Suppressor macrophage (primary cell): ENCODE measurements around the gene POU2AF1.
"Not testable (repeated sequence)": the region's sequence is repeated elsewhere in the genome, so short reads cannot be mapped to it uniquely, and the experiment has no call there.

Experiments
- DNase-seq, 4 experiments: peaks; one replicate each; pipeline ENCODE4 v3.0.0-alpha.2; 2020 to 2022

The POU2AF1 gene

DNA sequence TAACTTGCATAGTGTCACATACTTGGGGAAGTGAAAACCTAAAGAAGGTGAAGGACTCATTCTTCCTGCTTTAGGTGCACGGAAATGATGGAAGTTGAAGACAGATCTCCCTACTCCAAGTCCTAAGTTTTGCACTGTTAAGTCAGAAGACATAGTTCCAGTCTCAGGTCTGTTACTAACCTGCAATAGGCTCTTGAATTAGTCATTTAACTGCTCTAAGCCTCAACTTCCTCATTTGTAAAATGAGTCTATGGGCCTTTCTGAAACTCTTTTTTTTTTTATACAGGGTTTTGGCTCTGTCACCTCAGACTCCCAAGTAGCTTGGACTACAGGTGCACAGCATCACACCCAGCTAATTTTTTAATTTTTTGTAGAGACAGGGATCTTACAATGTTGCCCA is 30.8 kb upstream of the POU2AF1 start:
- peak in 3 of 4 experiments; percentile 6 to 54 (median 46) for DNase-seq

GRCh38 chr11:111408789-111409727 is 30.0 kb upstream of the POU2AF1 start:
- peak in 2 of 4 experiments; percentile 4 to 27 for DNase-seq

DNA sequence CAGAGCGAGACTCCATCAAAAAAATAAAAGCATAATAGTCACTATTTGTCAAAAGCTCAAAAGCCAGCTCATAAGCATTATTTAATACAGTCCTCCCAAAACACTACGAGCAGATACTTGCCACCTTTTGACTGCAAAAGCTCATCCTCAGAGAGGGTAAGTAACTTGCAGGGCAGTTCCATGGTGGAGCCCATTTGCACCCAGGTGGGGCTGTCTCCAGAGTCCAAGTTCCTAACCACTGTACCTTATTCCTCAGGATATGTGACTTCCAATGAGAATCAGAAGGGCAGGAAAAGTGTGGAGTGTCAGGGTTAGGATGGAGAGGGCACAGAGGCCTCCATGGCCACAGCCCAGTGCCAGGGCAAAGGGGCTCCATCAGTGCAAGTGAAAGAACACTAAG is 28.6 kb upstream of the POU2AF1 start:
- no peak for DNase-seq

- no peak for DNase-seq
These were observed 27.5 kb upstream of the POU2AF1 start for GRCh38 chr11:111406589-111406988.

DNA sequence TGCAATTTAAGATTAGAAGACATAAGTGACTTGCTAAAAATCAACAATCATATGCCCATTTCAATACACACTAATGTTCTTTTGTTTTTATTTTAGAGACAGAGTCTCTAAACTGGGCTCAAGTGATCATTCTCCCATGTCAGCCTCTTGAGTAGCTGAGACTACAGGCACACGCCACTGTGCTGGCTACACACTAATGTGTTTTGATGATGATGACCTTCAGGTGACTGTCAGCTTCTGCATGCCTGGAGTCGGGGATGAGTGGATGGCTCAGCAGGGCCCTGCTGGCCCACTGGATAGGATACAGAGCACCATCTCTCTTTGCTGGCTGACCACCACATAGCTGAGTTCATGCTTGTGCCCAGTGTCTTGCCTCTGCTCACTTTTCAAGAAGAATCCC is 27.0 kb upstream of the POU2AF1 start:
- DNase-seq, result no peak

DNA sequence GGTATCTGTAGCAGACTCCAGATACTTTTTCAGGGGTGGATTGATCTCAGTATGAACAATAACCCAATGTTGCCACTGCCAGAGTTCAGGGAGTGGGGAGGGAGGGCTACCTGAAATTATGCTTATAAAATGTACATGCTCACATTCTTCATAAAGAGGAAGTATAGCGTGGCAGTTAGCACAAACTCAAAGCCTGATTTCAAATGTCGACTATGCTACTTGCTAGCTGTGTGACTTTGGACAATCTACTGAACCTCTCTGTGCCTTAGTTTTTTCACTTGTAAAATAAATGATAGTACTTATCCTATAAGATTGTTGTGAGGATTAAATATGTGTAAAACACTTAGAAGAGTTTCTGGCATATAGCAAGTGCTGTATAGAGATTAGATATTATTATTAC is 26.5 kb upstream of the POU2AF1 start:
- no peak for DNase-seq

DNA sequence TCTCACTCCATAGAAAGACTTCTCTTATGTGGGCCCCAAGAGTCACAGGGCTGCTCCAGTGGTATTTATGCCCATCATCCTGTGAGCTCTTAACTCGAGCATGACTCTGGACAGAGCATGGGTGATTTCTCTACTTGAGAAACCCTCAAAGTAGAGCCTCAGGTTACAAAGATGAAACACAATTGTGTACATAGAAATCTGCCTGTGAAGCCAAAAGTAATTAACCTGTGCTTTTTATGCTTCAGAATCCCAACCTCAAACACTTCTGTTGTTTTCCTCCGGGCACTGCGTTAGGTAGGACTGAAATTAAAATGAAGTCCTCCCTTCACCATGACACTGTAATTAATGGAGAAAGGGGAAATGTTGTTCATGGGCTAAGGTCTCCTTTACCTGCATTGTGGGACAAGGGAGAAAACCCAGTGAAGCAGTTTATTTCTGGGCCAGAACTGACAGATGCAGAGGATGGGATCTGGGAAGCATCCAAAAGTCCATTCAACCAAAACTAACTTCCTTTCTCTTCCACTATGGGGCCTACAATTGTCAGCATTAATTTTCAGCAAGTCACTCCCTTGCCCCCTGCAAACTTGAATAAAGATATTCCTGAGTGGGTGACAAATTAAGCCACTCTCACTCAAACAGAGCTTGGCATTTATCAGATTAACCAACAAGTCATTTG is 24.1 kb upstream of the POU2AF1 start:
- no peak for DNase-seq

- DNase-seq, result no peak
These were observed 23.3 kb upstream of the POU2AF1 start for GRCh38 chr11:111402411-111402810.

GRCh38 chr11:111401957-111402356 is 22.9 kb upstream of the POU2AF1 start:
- DNase-seq, result not testable (repeated sequence)

DNA sequence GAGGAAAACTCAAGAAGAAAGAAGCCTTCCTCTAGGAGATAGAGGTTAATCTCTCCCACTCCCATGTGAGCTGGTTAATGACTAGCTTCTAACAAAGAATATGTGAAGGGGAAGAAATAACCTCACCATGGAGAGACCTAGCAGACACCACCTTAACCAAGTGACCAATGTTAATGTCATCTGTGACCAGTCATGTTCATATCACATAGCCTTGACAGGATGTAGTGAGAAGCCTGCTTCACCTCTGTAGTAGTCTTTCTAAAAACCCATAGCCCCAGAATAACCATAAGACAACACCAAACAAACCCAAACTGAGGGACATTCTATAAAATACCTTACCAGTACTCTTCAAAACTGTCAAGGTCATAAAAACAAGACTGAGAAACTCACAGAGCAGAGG is 21.5 kb upstream of the POU2AF1 start:
- no peak for DNase-seq

DNA sequence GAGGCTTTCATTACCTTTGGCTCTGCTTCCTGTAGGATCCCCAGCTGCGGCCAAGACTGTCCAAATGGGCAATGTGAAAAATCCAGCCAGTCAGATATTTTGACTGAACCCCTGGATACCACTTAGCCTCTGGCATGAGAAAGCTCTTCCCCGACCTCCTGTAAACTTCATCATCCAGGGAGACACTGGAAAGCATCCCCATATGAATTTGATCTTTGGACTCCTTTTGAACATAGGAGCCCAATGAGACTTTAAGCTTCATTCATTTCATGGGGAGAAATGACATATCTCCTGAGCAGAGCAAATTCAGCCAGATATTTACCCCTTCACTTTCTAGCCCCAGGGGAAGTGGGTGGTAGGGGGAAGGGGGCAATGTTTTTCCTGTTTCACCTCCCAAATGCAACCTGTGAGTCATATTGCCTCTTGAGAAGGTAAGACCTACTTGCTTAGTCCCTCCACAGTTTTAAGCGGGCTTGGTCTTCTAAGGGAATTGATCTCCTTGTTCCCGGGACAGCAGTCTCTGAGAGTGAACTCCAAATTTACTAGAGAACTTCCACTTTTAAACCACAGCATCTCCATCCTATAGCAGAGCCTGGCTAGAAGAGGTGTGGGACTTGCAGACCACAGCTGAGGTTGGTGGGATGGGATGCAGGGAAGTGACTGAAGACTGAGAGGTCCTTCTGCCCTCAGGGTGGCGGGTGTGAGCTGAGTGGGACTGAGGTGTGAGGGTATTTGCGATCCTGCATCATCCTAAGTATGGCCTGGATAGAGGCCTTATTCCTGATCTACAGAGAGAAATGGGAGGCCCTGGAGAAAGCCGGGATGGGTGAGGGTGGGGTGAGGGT is 20.3 kb upstream of the POU2AF1 start:
- no peak for DNase-seq

DNA sequence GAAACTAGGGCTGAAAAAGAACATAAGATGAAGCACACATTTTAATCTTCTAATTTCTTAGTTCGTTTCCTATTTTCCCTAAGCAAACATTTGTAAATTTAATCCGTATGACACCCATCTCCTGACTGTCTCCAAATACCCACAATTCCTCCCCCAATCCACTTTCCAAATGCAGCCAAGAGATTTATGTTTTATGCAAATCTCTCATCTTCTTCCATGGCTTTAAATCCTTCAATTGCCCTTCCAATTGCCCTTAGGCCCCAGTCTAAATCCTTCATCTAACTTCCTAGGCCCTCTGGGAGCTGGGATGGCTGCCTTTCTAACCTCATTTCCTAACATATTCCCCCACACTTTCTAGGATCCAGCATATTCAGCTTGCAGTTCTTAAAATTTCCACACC is 18.0 kb upstream of the POU2AF1 start:
- no peak for DNase-seq

DNA sequence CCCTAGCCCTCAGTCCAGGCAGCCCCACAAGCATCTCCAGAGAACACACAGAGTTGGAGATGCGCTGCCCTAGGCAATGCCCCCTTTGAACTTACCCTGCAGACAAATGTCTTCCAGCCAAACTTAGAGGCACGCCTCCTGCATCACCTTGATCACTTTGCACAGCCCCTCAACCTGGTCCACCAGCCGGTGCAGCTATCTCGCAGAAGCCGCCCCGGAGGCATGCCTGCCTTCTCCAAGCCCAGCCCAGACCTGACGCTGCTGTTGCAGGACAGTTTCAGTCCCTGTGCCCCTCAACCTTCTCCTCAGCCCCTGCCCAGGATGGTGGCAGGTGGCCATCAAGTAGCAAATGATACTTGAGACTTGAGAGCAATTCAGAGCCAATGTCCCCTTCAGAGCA is 16.7 kb upstream of the POU2AF1 start:
- no peak for DNase-seq

GRCh38 chr11:111395081-111395480 is 16.0 kb upstream of the POU2AF1 start:
- DNase-seq, result no peak

DNA sequence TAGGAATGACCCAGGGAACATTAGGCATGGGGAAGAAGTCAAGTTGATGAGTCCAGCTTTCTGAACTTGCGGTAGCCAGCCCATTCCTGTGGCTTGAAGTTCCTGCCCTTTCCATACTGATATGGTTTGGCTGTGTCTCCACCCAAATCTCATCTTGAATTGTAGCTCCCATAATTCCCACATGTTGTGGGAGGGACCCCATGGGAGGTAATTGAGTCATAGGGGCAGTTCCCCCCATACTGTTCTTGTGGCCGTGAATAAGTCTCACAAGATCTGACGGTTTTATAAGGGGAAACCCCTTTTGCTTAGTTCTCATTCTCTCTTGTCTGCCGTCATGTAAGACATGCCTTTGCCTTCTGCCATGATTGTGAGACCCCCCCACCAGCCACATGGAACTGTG is 15.1 kb upstream of the POU2AF1 start:
- peak in 2 of 4 experiments; percentile 20 to 22 for DNase-seq

DNA sequence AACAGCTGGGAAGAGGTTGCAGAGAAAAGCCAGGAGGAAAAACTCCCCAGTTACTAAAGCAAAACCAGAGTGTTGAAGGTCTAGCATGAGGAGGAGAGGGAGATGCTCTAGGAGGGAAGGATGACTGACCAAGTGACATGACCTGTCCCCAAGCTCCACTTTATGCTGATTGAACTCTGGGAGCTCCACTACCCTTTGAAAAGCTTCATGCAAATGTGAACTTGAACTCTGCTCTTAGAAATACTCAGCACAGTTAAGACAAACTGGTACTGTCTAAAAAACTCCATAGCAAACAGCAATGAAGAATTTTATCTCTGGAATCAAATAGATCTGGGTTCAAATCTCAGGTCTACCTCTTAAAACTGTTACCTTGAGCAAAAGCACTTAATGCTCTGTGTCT is 14.5 kb upstream of the POU2AF1 start:
- DNase-seq, result no peak

DNA sequence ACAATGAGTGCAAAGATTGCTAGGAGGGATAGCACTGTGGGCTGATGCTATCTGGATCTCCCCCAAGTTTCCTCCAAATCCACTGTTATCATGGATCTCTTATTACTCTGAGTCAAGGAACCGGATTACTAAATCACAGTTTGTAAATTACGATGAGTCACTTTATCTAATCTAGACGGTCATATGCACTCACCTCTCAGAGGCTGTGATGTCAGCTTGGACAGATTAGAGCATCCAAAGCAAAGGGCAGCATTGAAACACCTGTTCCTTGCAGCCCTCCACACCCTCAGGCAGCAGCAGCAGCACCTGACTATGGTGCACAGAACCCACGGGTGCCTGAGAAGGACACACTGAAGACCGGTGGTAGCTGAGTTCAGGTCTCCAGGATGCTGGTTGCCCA is 14.0 kb upstream of the POU2AF1 start:
- DNase-seq, result no peak

DNA sequence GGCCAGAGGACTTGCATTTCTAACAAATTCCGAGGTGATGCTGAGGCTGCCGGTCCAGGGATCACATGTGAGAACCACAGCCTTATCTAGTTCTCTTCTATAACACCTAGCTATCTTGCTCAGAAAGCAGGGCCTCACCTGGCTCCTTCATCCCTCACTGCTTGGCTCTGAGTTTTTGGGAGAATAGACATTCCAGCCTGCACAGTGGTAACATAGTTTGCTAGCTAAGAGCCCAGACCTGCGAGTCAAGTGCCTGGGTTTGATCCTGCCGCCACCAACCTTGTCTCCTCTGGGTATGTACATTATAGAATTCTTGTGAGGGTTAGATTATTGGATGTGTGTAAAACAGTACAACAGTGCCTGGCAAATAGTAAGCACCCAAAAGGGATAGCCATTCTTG is 13.5 kb upstream of the POU2AF1 start:
- no peak for DNase-seq

GRCh38 chr11:111391328-111392124 is 12.5 kb upstream of the POU2AF1 start:
- DNase-seq, result no peak

GRCh38 chr11:111388842-111389241 is 9.8 kb upstream of the POU2AF1 start:
- no peak for DNase-seq

DNA sequence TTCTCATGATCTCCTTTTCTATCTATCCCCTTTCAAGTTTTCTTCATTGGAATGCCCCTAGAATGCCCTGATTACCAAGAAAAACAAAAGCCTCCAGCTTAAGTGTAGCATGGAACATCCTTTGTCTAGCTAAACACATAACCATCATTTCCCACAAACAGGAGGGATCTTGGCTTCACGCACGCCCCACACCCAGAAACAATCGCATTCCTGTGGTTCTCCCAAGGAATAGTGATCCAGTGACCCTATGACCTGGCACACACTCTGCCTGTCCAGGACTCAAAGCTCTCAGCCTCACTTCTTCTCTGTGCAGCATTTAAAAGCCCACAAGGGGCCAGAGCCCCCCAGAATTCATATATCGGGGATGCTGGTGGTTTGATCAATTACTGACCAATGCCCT is 9.3 kb upstream of the POU2AF1 start:
- no peak for DNase-seq

GRCh38 chr11:111387363-111387762 is 8.3 kb upstream of the POU2AF1 start:
- DNase-seq, result peak in 3 of 4 experiments; percentile 6 to 38 (median 24)
